ENCODE measurements around the gene CD4.

CD4 gene

GRCh38 chr12:6782119-6782518 is 7.2 kb upstream of the CD4 start:
- no peak overlapping the region for H3K27ac ChIP-seq
- no peak for TF ChIP-seq CTCF (conservative IDR thresholded peaks at IDR 0.05)

- H3K27ac ChIP-seq, result no peak overlapping the region
- TF ChIP-seq CTCF (conservative IDR thresholded peaks at IDR 0.05), result no peak
Observed at GRCh38 chr12:6782850-6783566, 6.3 kb upstream of the CD4 start.

GRCh38 chr12:6783828-6784227 is 5.5 kb upstream of the CD4 start:
- H3K27ac ChIP-seq, result no peak overlapping the region
- TF ChIP-seq CTCF (conservative IDR thresholded peaks at IDR 0.05), result no peak

- no peak for TF ChIP-seq CTCF (conservative IDR thresholded peaks at IDR 0.05)
- no peak overlapping the region for H3K27ac ChIP-seq
Observed at GRCh38 chr12:6784296-6784695, 5.0 kb upstream of the CD4 start.

- no peak for TF ChIP-seq CTCF (conservative IDR thresholded peaks at IDR 0.05)
- H3K27ac ChIP-seq, result no peak overlapping the region
Observed at GRCh38 chr12:6784761-6785160, 4.6 kb upstream of the CD4 start.

GRCh38 chr12:6786416-6787094 is 2.8 kb upstream of the CD4 start:
- no peak overlapping the region for H3K27ac ChIP-seq

GRCh38 chr12:6787309-6787708 is 2.0 kb upstream of the CD4 start:
- TF ChIP-seq CTCF (conservative IDR thresholded peaks at IDR 0.05), result no peak
- no peak overlapping the region for H3K27ac ChIP-seq

More at GRCh38 chr12:6786416-6787094, 2.8 kb upstream of the CD4 start:
- no peak for TF ChIP-seq CTCF (conservative IDR thresholded peaks at IDR 0.05)

Measured in VCaP (cell line).